K562 treated with DMSO at 1 percent for 24 hours (cell line): Measurements from ENCODE around the gene POLR2J3. TPM values are rescaled to one million over a fixed set of nuclear protein-coding genes. Genes with fewer than 3 reads are reported as not detected.

Experiments
- total RNA-seq: library from RNA; unstranded; fragments of 300-600 nt; gene quantifications from 2 replicates; pipeline ENCODE4 v1.2.3, GENCODE V29; 2022; ENCODE audit warnings: low read depth; ENCODE audit not compliant: insufficient read depth

The POLR2J3 gene
- 26.5 and 28.3 TPM in 2 replicates for total RNA-seq

DNA sequence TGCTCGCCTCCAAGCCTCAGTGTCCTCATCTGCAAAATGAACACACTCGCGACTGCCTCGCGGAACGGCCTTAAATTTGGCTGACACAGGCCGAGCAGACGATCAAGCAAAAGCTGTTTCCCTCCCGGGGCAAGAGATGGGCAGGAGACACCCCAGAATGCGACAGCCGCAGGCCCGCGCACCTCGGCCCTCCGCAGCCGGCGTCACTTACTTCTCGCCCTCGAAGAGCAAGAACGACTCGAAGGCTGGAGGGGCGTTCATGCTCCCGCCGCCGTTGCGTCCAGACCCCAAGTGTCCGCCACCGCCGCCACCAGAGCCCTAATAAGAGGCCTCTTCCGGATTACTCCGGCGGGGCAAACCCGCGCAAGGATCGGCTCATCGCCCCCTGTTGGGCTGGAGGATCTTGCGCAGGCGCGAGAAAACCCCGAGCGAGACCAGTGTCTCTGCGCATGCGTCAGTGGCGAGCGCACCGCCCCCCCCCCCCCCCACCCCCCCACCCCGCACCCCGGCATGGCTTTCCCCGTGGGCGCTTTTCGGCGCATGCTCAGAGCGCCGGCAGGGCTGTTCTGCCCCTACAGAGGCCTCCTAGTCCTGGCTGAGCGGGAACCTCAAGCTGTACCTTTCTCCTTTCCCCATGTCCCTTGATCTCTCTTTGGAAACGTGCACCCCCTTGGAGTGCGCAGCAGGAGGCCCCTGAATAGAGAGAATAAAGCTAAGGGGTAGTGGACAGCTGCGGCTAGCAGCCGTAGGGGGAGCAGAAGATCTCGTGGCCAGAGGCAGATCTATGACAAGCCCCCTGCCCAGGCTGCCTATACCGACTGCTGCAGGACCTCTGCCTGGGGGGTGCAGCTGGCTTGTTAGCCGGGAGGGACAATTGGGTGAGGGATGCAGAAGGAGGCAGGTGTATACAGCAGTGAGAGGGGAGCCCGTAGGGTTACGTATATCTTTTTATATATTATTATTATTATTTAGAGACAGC is at the start of gene POLR2J3:
Gene POLR2J3, minus strand, starts transcription at position 323 of the 979 bp plus-strand sequence. Its CDS starts 62 bp downstream, at position 261.

DNA sequence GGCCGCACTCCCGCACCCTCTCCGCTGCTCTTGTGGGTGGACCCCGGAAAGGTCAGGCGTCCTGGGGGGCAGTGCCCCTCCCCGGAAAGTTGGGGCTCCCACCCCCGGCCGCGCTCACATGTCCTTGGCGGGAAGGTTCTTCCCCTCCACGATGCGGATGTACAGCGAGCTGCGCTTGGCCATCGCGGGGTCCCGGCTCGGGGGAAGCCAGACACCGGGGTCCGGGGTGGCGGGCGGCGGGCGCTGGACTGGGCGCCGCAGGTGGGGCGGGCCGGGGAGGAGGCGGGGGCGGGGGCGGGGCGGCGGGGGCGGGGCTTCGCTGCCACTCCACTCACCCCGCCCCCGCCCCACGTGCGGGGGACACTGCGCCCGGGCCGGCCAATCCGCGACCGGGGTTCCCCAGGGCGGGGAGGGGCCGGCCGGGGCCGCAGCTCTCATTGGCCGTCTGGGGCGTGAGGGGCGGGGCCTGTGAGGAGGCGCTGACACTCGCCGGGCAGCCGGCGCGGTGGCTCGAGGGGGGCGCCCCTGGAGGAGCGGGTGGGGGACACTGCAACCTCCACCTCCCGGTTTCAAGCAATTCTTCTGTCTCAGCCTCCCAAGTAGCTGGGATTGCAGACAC is 44.2 kb upstream of the POLR2J3 start, which contains the start of gene RASA4:
Gene RASA4, minus strand, starts transcription at position 250 of the 619 bp plus-strand sequence. Its CDS starts 67 bp downstream, at position 183.

DNA sequence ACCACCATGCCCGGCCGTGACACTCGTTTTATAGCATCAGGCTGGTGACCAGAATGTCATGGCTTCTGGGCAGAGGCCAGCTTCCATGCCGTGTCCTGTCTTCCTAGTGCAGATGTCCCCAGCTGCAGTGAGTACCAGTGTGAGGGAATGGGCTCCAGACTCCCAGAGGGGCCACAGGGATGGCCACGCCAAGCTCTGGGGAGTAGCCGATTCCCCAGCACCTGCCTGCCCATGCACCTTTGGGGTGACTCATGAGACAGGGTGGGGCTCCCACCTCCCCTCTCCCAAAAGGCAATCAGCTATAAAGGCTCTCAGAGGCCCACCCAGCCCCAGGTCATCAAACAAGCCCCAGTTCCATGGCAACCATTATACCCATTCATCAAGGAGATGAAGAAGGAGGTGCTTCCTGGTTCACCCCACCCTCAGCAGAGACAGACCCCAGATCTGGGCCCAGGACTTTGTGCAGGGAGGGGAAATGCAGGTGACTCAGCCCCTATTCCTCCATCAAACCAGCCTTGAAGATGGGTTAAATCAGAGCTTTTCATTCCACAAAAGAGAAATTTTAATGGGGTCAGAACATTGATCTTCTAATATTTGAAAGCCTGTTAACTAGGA is 21.5 kb downstream of the POLR2J3 start, which contains the start of gene SPDYE2:
Gene SPDYE2, plus strand, starts transcription at position 419 of the 615 bp plus-strand sequence. CDS start 2,030 bp downstream, outside the sequence.

DNA sequence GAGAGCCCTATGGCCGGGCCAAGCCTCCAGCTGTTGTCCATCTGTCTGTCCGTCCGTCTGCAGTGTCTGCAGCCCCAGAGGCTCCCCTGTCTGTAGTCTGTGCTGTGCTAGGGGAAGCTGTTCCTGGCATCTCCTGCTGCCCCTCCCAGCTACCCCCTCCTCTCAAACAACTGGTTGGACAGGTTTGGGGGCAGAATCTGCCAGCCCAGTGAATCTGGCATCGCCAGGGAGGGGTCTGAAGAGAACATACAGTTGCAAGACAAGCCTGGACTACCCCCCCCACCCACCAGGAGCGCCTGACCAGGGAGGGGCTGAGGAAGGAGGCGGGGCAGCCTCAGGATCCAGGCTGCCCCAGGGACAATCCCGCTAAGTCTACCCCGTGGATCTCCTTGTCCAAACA is 28.8 kb downstream of the POLR2J3 start, which contains the start of gene UPK3BL2:
Gene UPK3BL2, minus strand, starts transcription at position 101 of the 400 bp plus-strand sequence. Its CDS starts 60 bp downstream, at position 41.

DNA sequence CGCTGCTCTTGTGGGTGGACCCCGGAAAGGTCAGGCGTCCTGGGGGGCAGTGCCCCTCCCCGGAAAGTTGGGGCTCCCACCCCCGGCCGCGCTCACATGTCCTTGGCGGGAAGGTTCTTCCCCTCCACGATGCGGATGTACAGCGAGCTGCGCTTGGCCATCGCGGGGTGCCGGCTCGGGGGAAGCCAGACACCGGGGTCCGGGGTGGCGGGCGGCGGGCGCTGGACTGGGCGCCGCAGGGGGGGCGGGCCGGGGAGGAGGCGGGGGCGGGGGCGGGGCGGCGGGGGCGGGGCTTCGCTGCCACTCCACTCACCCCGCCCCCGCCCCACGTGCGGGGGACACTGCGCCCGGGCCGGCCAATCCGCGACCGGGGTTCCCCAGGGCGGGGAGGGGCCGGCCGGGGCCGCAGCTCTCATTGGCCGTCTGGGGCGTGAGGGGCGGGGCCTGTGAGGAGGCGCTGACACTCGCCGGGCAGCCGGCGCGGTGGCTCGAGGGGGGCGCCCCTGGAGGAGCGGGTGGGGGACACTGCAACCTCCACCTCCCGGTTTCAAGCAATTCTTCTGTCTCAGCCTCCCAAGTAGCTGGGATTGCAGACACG is 54.7 kb downstream of the POLR2J3 start, which contains the start of gene RASA4B:
Gene RASA4B, minus strand, starts transcription at position 228 of the 598 bp plus-strand sequence. Its CDS starts 67 bp downstream, at position 161.

Other genes starting within 250 kb of the POLR2J3 start
- 1.0 and 1.3 TPM in 2 replicates for gene SPDYE6, start 216.1 kb downstream of the POLR2J3 start, total RNA-seq
- 28.3 and 33.4 TPM in 2 replicates for gene PRKRIP1, start 176.2 kb downstream of the POLR2J3 start, total RNA-seq
- 59.9 and 60.8 TPM in 2 replicates for gene ORAI2, start 139.0 kb downstream of the POLR2J3 start, total RNA-seq
- gene ALKBH4, start 107.7 kb downstream of the POLR2J3 start, total RNA-seq, result 18.8 and 19.9 TPM in 2 replicates
- 83.4 and 86.4 TPM in 2 replicates for gene LRWD1, start 107.6 kb downstream of the POLR2J3 start, total RNA-seq
- gene POLR2J, start 93.7 kb downstream of the POLR2J3 start, total RNA-seq, result 160 and 166 TPM in 2 replicates
- 12.1 and 15.5 TPM in 2 replicates for gene RASA4B, start 54.8 kb downstream of the POLR2J3 start, total RNA-seq
- 6.6 and 11.3 TPM in 2 replicates for gene UPK3BL2, start 28.9 kb downstream of the POLR2J3 start, total RNA-seq
- gene SPDYE2, start 21.4 kb downstream of the POLR2J3 start, total RNA-seq, result not detected in 2 replicates
- 15.6 and 18.7 TPM in 2 replicates for gene RASA4, start 44.2 kb upstream of the POLR2J3 start, total RNA-seq
- gene UPK3BL1, start 70.2 kb upstream of the POLR2J3 start, total RNA-seq, result 36.0 and 43.2 TPM in 2 replicates
- not detected in 2 replicates for gene SPDYE2B, start 77.7 kb upstream of the POLR2J3 start, total RNA-seq
- gene POLR2J2, start 99.1 kb upstream of the POLR2J3 start, total RNA-seq, result 0.61 and 2.6 TPM in 2 replicates
- 15.1 TPM in 2 replicates for gene FAM185A, start 176.4 kb upstream of the POLR2J3 start, total RNA-seq